Renal cortex interstitium (tissue), 11 donors: ENCODE results near the gene LRRN4. TPM values are rescaled to one million over a fixed set of nuclear protein-coding genes. Genes with fewer than 3 reads are reported as not detected.
"Not testable (repeated sequence)": the region's sequence is repeated elsewhere in the genome, so short reads cannot be mapped to it uniquely, and the experiment has no call there.

ENCODE experiments used
- DNase-seq, 11 donors: peaks; one replicate each; pipeline ENCODE4 v3.0.0-alpha.2; 2013; ENCODE audit warnings: low read depth in 9 of 11, low spot score in 4 of 11; ENCODE audit errors: extremely low read depth in 1 of 11
- polyA plus RNA-seq, 3 donors: library from polyadenylated mRNA; unstranded; fragments of 120-200 nt; gene quantifications; one replicate each; pipeline ENCODE4 v1.2.1, GENCODE V29; 2013; ENCODE audit not compliant: insufficient read length in 3 of 3

LRRN4 gene
- polyA plus RNA-seq, 3 donors: 12.2 to 16.8 (median 13.9) TPM

GRCh38 chr20:6070829-6071695 is 17.2 kb upstream of the LRRN4 start:
- peak in 1 of 11 donors; percentile 53 for DNase-seq

GRCh38 chr20:6069669-6070068 is 15.8 kb upstream of the LRRN4 start:
- no peak for DNase-seq

- DNase-seq: no peak
These were observed 14.0 kb upstream of the LRRN4 start for GRCh38 chr20:6067763-6068318.

GRCh38 chr20:6066582-6066981 is 12.7 kb upstream of the LRRN4 start:
- no peak for DNase-seq

GRCh38 chr20:6061544-6061943 is 7.7 kb upstream of the LRRN4 start:
- DNase-seq: no peak

GRCh38 chr20:6060213-6060612 is 6.4 kb upstream of the LRRN4 start:
- no peak for DNase-seq

- DNase-seq: no peak
These were observed 4.9 kb upstream of the LRRN4 start for GRCh38 chr20:6058684-6059295.

- DNase-seq: no peak
These were observed 3.8 kb upstream of the LRRN4 start for GRCh38 chr20:6057691-6058090.

- no peak for DNase-seq
These were observed 3.3 kb upstream of the LRRN4 start for GRCh38 chr20:6057139-6057538.

- no peak for DNase-seq
These were observed 2.2 kb upstream of the LRRN4 start for GRCh38 chr20:6055981-6056569.

- peak in 1 of 11 donors; percentile 47 for DNase-seq
These were observed 1.4 kb upstream of the LRRN4 start for GRCh38 chr20:6055161-6055783.

- DNase-seq: not testable (repeated sequence)
These were observed 810 bp upstream of the LRRN4 start for GRCh38 chr20:6054689-6055051.

GRCh38 chr20:6053064-6053775 is 640 bp downstream of the LRRN4 start:
- no peak for DNase-seq

GRCh38 chr20:6051505-6051904 is 2.4 kb downstream of the LRRN4 start:
- DNase-seq: no peak

- no peak for DNase-seq
These were observed 5.5 kb downstream of the LRRN4 start for GRCh38 chr20:6048391-6048790.

GRCh38 chr20:6046432-6046831 is 7.4 kb downstream of the LRRN4 start:
- DNase-seq: no peak

- DNase-seq: no peak
These were observed 8.3 kb downstream of the LRRN4 start for GRCh38 chr20:6045566-6045965.

- no peak for DNase-seq
These were observed 9.7 kb downstream of the LRRN4 start for GRCh38 chr20:6044115-6044514.

GRCh38 chr20:6041808-6042265 is 12.0 kb downstream of the LRRN4 start:
- no peak for DNase-seq
